NCI-H460 (cell line): ENCODE results near the gene KRTAP5-4. TPM values are rescaled to one million over a fixed set of nuclear protein-coding genes. Genes with fewer than 3 reads are reported as not detected.

ENCODE experiments used
- DNase-seq: peaks from one replicate; pipeline ENCODE4 v3.0.0-alpha.2; 2016; ENCODE audit warnings: low read depth; ENCODE audit errors: extremely low read depth
- total RNA-seq: library from RNA; depleted of rRNA; stranded (reverse); fragments of >200 nt; shearing (Covaris generic); gene quantifications from 2 replicates; pipeline ENCODE4 v1.2.3, GENCODE V29; 2014; rRNA removed

KRTAP5-4 gene
- total RNA-seq, 1 experiment from 2014 or later = not detected

DNA sequence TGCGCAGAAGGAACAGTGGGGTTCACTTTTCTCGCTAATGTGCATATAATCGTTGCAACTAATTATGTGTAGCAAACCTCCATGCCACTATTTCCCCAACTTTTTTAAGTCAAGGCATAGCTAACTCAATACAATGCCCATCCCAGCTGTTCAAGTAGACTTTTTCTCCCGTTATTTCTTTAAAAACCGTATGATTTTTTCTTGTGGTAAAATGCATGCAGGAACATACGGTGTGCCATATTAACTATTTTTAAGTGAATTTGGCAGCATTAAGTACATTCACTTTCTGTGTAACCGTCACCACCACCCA lies 47.0 kb downstream of the KRTAP5-4 start:
- no peak for DNase-seq

DNA sequence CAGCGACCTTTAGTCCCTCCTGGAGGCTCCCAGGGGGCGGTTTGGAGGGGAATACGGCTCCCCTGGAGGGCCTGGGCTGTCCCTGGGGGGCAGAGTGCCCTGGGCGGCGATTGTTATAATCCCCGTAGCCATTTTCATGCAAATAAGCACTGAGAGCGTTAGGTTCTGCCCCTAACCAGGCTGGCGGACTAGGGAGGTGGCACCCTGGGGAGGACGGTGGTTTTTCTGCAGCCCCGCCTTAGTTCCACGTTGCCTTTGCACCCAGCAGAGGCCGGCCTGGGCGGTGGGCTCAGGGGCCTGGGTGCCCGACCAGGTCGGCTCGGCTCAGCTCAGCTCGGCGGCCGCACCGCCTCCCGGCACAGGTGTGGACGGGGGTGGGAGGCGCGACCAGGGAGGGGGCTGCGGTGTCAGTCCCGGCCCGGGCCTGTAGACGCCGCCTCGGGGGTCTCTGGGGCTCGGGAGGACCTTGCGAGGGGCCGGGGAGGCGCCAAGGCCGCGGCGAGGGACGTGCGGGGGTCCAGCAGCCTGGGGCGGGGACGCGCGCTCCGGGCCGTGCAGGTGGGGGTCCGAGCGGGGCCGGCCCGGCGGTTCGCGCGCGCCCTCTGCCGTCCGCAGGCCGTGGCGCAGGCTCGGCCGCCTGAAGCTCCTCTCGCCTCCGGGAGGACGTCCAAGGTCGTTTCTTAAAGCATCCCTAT lies 47.6 kb downstream of the KRTAP5-4 start:
- DNase-seq = no peak

DNA sequence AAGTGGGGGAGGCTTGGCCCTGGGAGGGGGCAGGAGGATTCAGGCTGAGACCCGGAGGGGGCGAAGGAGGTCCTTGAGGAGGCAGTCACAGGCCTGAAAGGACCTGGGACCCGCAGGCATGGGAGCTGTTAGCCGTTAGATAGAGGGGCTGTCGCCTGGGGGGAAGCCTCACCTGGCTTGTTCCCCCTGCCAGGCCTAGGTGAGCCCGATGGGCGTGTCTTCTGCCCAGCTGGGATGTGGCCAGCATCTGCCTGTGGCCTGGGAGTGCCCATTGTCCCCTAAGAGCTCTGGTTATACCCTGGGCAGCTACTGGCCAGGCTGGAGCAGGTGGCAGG lies 48.1 kb downstream of the KRTAP5-4 start:
- DNase-seq = no peak

DNA sequence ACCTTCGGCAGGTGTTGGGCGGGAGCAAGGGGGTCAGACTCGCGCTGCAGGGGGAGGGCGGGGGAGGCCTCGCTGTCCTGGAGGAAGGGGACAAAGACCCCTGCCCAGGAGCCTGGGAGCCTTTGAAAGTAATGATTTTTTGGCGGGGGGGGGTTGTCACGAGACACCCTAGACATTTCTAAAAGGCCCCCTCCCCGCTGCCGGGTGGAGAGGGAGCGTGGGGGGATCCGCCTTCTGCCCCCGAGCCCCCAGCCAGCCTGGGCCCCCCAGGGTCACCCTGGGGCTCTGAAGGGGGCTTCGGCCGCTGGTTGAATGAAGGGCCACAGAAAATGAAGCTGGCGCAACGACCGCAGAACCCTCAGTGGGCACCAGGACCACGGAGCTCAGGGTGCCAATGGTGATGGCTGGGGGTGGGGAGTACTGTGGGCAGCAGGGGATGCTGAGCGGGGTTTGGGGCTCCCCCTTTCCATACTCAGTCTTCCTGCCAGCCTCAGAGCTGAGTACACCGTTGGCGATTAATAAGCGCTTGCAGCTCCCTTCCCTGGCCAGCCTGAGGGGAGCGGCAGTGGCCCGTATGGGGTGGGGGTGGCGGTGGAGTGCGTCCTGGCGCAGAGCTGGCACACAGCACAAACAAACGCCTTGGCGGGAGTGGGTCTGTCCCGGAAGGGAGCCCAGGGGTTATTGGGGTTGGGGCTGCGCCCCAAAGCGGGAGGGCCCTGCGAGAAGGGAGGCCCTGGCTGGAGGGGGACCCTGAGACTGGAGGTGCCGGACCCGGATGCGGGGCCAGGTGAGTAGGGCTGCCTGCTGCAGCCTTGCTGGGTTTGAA lies 48.6 kb downstream of the KRTAP5-4 start:
- DNase-seq = no peak

DNA sequence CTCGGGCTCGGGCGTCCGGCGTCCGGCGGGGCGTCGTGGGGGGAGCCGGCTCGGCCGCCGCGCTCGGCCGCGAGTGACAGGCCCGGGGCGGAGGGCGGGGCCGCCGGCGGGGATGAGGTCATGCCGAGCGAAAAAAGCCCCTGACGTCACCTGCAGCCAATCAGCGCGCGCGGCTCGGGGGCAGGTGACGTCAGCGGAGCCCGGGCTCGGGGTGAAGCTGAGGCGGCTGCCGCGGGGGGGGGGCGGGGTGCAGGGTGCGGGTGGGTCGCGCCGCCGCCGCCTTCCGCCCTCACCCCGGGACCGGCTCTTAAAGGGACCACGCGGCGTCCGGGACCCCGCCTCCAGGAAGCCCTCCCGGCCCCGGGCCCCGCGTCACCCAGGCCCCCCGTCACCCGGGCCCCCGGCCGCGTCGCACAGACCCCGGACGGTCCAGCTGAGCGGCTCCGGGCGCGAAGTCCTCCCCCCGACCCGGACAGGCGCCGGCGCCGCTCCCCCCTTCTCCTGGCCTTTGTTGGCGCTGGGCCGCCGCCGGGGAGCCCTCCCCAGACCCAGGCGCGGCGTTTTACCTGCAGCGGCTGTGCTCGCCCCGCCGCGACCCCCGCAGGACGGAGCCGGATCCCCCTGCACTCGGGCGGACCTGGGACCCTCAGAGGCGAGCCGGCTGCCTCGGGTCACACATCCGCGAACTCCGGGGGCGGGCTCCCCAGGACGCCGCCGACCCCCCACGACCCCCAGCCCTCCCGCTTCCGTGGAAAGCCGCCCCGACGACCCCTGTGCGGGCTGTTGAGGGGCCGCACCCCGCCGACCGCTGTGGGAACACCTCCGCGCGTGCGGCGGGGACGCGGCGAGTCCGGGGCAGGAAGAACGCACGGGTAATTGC lies 49.5 kb downstream of the KRTAP5-4 start, which contains the start of gene DUSP8:
Gene DUSP8, minus strand, starts transcription at position 75 of the 880 bp plus-strand sequence. CDS start 6,445 bp downstream, outside the sequence.
- peak; percentile 69 for DNase-seq

DNA sequence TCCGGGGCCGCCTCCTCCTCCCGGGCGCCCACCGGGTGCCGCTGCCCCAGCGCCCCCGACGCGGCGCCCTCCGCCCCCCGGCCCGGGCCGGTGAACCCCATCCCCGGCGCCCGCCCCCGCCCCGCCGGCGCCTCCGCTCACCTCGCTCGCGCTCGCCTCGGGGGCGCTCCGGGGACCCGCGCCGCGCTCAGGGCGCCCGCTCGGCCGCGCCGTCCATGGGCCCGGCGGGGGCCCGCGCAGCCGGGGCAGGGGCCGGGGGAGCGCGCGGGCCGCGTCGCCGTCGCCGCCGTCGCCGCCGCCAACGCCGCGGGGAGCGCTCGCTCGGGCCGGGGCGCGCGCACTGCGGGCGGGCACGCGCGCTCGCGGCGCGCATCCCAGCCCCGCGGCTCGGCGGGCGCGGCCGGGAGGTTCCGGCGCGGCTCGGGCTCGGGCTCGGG lies 50.2 kb downstream of the KRTAP5-4 start:
- no peak for DNase-seq

Other genes starting within 250 kb of the KRTAP5-4 start
- gene BRSK2, start 232.2 kb downstream of the KRTAP5-4 start, total RNA-seq = 3.1 and 4.2 TPM in 2 replicates
- gene MOB2, start 135.4 kb downstream of the KRTAP5-4 start, total RNA-seq = 11.1 and 12.6 TPM in 2 replicates
- gene DUSP8, start 49.9 kb downstream of the KRTAP5-4 start, total RNA-seq = 1.1 and 3.1 TPM in 2 replicates
- gene KRTAP5-1, start 36.9 kb downstream of the KRTAP5-4 start, total RNA-seq = not detected in 2 replicates
- not detected in 2 replicates for gene KRTAP5-2, start 23.8 kb downstream of the KRTAP5-4 start, total RNA-seq
- not detected in 2 replicates for gene KRTAP5-3, start 13.7 kb downstream of the KRTAP5-4 start, total RNA-seq
- not detected in 2 replicates for gene KRTAP5-5, start 7.6 kb upstream of the KRTAP5-4 start, total RNA-seq
- not detected in 2 replicates for gene KRTAP5-6, start 75.1 kb upstream of the KRTAP5-4 start, total RNA-seq
- gene IFITM10, start 128.5 kb upstream of the KRTAP5-4 start, total RNA-seq = 0.49 and 1.0 TPM in 2 replicates
- 358 and 367 TPM in 2 replicates for gene CTSD, start 141.8 kb upstream of the KRTAP5-4 start, total RNA-seq
- gene SYT8, start 212.9 kb upstream of the KRTAP5-4 start, total RNA-seq = not detected in 2 replicates
- gene TNNI2, start 216.8 kb upstream of the KRTAP5-4 start, total RNA-seq = not detected in 2 replicates
- not detected in 2 replicates for gene LSP1, start 230.9 kb upstream of the KRTAP5-4 start, total RNA-seq